Measurements from ENCODE around the gene UGT1A5.

DNA sequence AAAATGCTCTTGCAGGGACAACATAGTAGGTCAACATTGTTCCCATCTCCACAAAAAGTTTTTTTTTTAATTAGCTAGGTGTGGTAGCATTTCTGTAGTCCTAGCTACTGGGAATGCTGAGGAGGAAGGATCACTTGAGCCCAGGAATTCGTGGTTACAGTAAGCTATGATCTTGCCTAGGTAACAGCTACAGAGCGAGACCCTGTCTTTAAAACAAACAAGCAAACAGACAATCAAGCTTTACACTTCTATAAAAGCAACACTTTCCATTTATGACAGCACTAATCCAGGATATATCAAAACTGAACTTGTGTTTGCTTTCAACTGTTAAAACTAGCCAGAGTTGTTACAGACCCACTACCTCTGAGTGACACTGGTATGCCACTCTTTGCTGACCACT, 28.2 kb downstream of the UGT1A5 start:
- TF ChIP-seq CTCF (IDR thresholded peaks at IDR 0.05): no peak
- no peak for TF ChIP-seq POLR2A (IDR thresholded peaks at IDR 0.05)
